ENCODE results near the gene WDPCP. TPM values are rescaled to one million over a fixed set of nuclear protein-coding genes. Genes with fewer than 3 reads are reported as not detected.
"Not testable (repeated sequence)": the region's sequence is repeated elsewhere in the genome, so short reads cannot be mapped to it uniquely, and the experiment has no call there.

Gene WDPCP
- total RNA-seq, 1 donor from 2014 or later: 13.3 TPM

- Histone ChIP-seq H3K27me3 (no peaks in the 10 kb centered on the region), H3K4me1 (no peaks in the 10 kb centered on the region), H3K27ac (no peak overlapping the region), H3K9me3 (peaks cover 18% of the 10 kb centered on the region), H3K36me3 (no peaks in the 10 kb centered on the region), H3K4me3 (no peak overlapping the region)
- no peak for DNase-seq (ENCODE audit: extremely low spot score in 2 of 2)
- intact Hi-C loops (cut with DNase I): no loop called here
- TF ChIP-seq POLR2A (IDR thresholded peaks at IDR 0.05): no peak
- TF ChIP-seq POLR2AphosphoS5 (IDR thresholded peaks at IDR 0.05; ENCODE audit: insufficient read depth in 1 of 2, low read depth in 1 of 2): no peak
- TF ChIP-seq, protein P1, sequence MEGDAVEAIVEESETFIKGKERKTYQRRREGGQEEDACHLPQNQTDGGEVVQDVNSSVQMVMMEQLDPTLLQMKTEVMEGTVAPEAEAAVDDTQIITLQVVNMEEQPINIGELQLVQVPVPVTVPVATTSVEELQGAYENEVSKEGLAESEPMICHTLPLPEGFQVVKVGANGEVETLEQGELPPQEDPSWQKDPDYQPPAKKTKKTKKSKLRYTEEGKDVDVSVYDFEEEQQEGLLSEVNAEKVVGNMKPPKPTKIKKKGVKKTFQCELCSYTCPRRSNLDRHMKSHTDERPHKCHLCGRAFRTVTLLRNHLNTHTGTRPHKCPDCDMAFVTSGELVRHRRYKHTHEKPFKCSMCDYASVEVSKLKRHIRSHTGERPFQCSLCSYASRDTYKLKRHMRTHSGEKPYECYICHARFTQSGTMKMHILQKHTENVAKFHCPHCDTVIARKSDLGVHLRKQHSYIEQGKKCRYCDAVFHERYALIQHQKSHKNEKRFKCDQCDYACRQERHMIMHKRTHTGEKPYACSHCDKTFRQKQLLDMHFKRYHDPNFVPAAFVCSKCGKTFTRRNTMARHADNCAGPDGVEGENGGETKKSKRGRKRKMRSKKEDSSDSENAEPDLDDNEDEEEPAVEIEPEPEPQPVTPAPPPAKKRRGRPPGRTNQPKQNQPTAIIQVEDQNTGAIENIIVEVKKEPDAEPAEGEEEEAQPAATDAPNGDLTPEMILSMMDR (IDR thresholded peaks at IDR 0.05): no peak
Measured at GRCh38 chr2:63300835-63301234, 287.4 kb downstream of the WDPCP start.

- H3K27ac ChIP-seq: no peak overlapping the region
- TF ChIP-seq POLR2A (IDR thresholded peaks at IDR 0.05): no peak
- TF ChIP-seq, protein P1 (IDR thresholded peaks at IDR 0.05): no peak
- no peak for TF ChIP-seq POLR2AphosphoS5 (IDR thresholded peaks at IDR 0.05; ENCODE audit: insufficient read depth in 1 of 2, low read depth in 1 of 2)
- intact Hi-C loops (cut with DNase I): no loop called here
- no peak for DNase-seq (ENCODE audit: extremely low spot score in 2 of 2)
- no peaks in the 10 kb centered on the region for H3K27me3 ChIP-seq
- no peaks in the 10 kb centered on the region for H3K4me1 ChIP-seq
- H3K9me3 ChIP-seq: peaks cover 6% of the 10 kb centered on the region
- no peaks in the 10 kb centered on the region for H3K36me3 ChIP-seq
- no peak overlapping the region for H3K4me3 ChIP-seq
Measured at GRCh38 chr2:63287956-63288355, 300.3 kb downstream of the WDPCP start.

DNA sequence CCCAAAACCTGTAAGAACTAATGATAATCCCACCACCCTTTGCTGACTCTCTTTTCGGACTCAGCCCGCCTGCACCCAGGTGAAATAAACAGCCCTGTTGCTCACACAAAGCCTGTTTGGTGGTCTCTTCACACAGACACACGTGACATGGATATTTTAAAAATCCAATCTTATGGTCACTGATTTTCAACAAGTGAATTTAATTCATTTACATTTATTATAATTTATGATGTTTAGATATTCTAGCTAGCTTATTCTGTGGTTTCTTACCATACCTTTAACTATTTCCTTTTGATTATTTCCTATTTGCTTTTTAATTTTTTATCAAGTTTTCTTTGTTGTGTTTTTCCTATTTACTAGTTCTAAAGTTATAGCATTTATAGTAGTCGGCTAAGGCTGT is 301.8 kb downstream of the WDPCP start:
- H3K27ac ChIP-seq; DNase-seq (ENCODE audit: extremely low spot score in 2 of 2); H3K27me3 ChIP-seq; intact Hi-C loops (cut with DNase I); H3K36me3 ChIP-seq; H3K4me3 ChIP-seq; H3K9me3 ChIP-seq; H3K4me1 ChIP-seq: not testable (repeated sequence)

DNA sequence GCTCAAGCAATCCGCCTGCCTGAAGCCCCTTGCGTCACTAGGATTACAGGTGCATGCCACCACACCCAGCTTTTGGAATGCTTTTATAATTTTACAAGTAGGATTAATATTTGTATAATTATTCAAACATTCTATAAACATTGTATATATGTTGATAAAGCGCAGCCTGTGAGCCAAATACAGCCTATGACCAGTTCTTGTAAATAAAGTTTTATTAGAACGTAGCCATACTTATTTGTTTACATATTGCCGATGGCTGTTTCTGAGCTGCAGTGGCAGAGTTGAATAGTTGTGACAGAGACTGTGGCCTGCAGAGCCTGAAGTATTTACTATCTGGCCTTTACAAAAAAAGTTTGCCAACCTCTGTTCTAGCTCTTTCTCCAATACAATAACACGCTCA is 305.0 kb downstream of the WDPCP start:
- H3K4me3 ChIP-seq: no peak overlapping the region
- H3K27me3 ChIP-seq: no peaks in the 10 kb centered on the region
- H3K9me3 ChIP-seq: peaks cover 6% of the 10 kb centered on the region
- no peaks in the 10 kb centered on the region for H3K36me3 ChIP-seq
- no peak overlapping the region for H3K27ac ChIP-seq
- intact Hi-C loops (cut with DNase I): no loop called here
- no peak for DNase-seq (ENCODE audit: extremely low spot score in 2 of 2)
- TF ChIP-seq, protein P1 (IDR thresholded peaks at IDR 0.05): no peak
- no peak for TF ChIP-seq POLR2A (IDR thresholded peaks at IDR 0.05)
- no peak for TF ChIP-seq POLR2AphosphoS5 (IDR thresholded peaks at IDR 0.05; ENCODE audit: insufficient read depth in 1 of 2, low read depth in 1 of 2)
- H3K4me1 ChIP-seq: no peaks in the 10 kb centered on the region

GRCh38 chr2:63272560-63272959 is 315.7 kb downstream of the WDPCP start:
- H3K4me3 ChIP-seq: no peak overlapping the region
- intact Hi-C loops (cut with DNase I): no loop called here
- TF ChIP-seq POLR2A (IDR thresholded peaks at IDR 0.05) (no peak), POLR2AphosphoS5 (IDR thresholded peaks at IDR 0.05; ENCODE audit: insufficient read depth in 1 of 2, low read depth in 1 of 2) (no peak)
- TF ChIP-seq, protein P1 (IDR thresholded peaks at IDR 0.05): no peak
- H3K36me3 ChIP-seq: no peaks in the 10 kb centered on the region
- no peak overlapping the region for H3K27ac ChIP-seq
- no peak for DNase-seq (ENCODE audit: extremely low spot score in 2 of 2)
- H3K4me1 ChIP-seq: no peaks in the 10 kb centered on the region
- H3K27me3 ChIP-seq: no peaks in the 10 kb centered on the region
- peaks cover 13% of the 10 kb centered on the region for H3K9me3 ChIP-seq

- H3K27me3 ChIP-seq: no peaks in the 10 kb centered on the region
- no peaks in the 10 kb centered on the region for H3K4me1 ChIP-seq
- H3K4me3 ChIP-seq: no peak overlapping the region
- DNase-seq (ENCODE audit: extremely low spot score in 2 of 2): no peak
- H3K27ac ChIP-seq: no peak overlapping the region
- intact Hi-C loops (cut with DNase I): no loop called here
- H3K36me3 ChIP-seq: no peaks in the 10 kb centered on the region
- TF ChIP-seq, protein P1 (IDR thresholded peaks at IDR 0.05): no peak
- no peak for TF ChIP-seq POLR2AphosphoS5 (IDR thresholded peaks at IDR 0.05; ENCODE audit: insufficient read depth in 1 of 2, low read depth in 1 of 2)
- no peak for TF ChIP-seq POLR2A (IDR thresholded peaks at IDR 0.05)
- H3K9me3 ChIP-seq: peaks cover 13% of the 10 kb centered on the region
Measured at GRCh38 chr2:63270717-63271116, 317.6 kb downstream of the WDPCP start.

All from vagina (tissue), 2 donors.